SK-N-SH (cell line): Measurements from ENCODE around the gene ATM. TPM values are rescaled to one million over a fixed set of nuclear protein-coding genes. Genes with fewer than 3 reads are reported as not detected.
"Not testable (repeated sequence)": the region's sequence is repeated elsewhere in the genome, so short reads cannot be mapped to it uniquely, and the experiment has no call there.

Experiments used
- CTCF ChIA-PET: fragments of 300-600, 350-600 bp; formaldehyde crosslinking; extraction: SDS; loops from one replicate; lab custom pipeline; 2021; lab: Yijun Ruan, JAX
- POLR2A ChIA-PET: fragments of 350-600 bp; sonication (Branson Sonifier 250); formaldehyde crosslinking; extraction: SDS; loops from one replicate; lab custom pipeline; 2020; ENCODE audit warnings: antibody characterized with exemption, inconsistent platforms; lab: Yijun Ruan, JAX
- DNase-seq: peaks from one replicate; pipeline ENCODE4 v3.0.0; 2012
- H2AFZ ChIP-seq: fragments of 200-600 bp; sonication (generic); 2 replicates; pipeline ENCODE4 v1.8.1; 2016; ENCODE audit warnings: antibody characterized with exemption, mild to moderate bottlenecking, low read depth
- H3F3A ChIP-seq: fragments of 200-600 bp; sonication (generic); replicated peaks from 2 replicates; pipeline ENCODE3; 2016; ENCODE audit warnings: antibody characterized with exemption, mild to moderate bottlenecking; ENCODE audit not compliant: insufficient read depth
- H3K27ac ChIP-seq, 2 experiments: fragments of 200-500 bp in 1 of 2; fragments of 200-600 bp in 1 of 2; sonication (Bioruptor generic) in 1 of 2; sonication (generic), shearing (Covaris generic) in 1 of 2; 2 replicates each; pipeline versions ENCODE4 v1.5.1 to v1.6.1; 2014 to 2016; ENCODE audit warnings: low read depth in 2 of 2, inconsistent platforms in 1 of 2, low read length in 1 of 2, mild to moderate bottlenecking in 1 of 2, mixed read lengths in 1 of 2
- H3K27me3 ChIP-seq: fragments of 200-600 bp; sonication (generic), shearing (Covaris generic); 2 replicates; pipeline ENCODE4 v1.6.1; 2016; ENCODE audit warnings: mixed run types; ENCODE audit not compliant: insufficient read depth
- H3K36me3 ChIP-seq, 2 experiments: fragments of 200-500 bp in 1 of 2; fragments of 200-600 bp in 1 of 2; sonication (Bioruptor generic) in 1 of 2; sonication (generic) in 1 of 2; replicated peaks in 1 of 2; 2 replicates each; pipeline versions ENCODE3 to v1.5.1; 2014 to 2016; ENCODE audit warnings: low read length in 1 of 2, mild to moderate bottlenecking in 1 of 2; ENCODE audit not compliant: insufficient read depth in 2 of 2, control insufficient read depth in 1 of 2
- H3K4me1 ChIP-seq, 2 experiments: fragments of 200-500 bp in 1 of 2; fragments of 200-600 bp in 1 of 2; sonication (Bioruptor generic) in 1 of 2; sonication (generic), shearing (Covaris generic) in 1 of 2; 2 replicates each; pipeline versions ENCODE4 v1.5.1 to v1.6.1; 2014 to 2016; ENCODE audit warnings: low read depth in 1 of 2, low read length in 1 of 2, mixed run types in 1 of 2; ENCODE audit not compliant: insufficient read depth in 2 of 2, control insufficient read depth in 1 of 2
- H3K4me2 ChIP-seq: fragments of 200-600 bp; sonication (generic), shearing (Covaris generic); 2 replicates; pipeline ENCODE4 v1.6.1; 2017; ENCODE audit warnings: mixed run types
- H3K4me3 ChIP-seq, 2 experiments: fragments of 200-500 bp in 1 of 2; fragments of 200-600 bp in 1 of 2; sonication (Bioruptor generic) in 1 of 2; sonication (generic), shearing (Covaris generic) in 1 of 2; 2 replicates each; pipeline versions ENCODE4 v1.5.1 to v1.8.1; 2014 to 2016; ENCODE audit warnings: low read depth in 2 of 2, inconsistent platforms in 1 of 2, low read length in 1 of 2, mild to moderate bottlenecking in 1 of 2, mixed read lengths in 1 of 2, moderate library complexity in 1 of 2
- H3K79me2 ChIP-seq: fragments of 200-600 bp; sonication (generic); 2 replicates; pipeline ENCODE4 v1.8.1; 2017; ENCODE audit warnings: mild to moderate bottlenecking; ENCODE audit not compliant: insufficient read depth
- H3K9ac ChIP-seq: fragments of 200-600 bp; sonication (generic); 2 replicates; pipeline ENCODE4 v1.6.1; 2017; ENCODE audit warnings: mixed run types
- H3K9me2 ChIP-seq: fragments of 200-600 bp; sonication (generic); 2 replicates; pipeline ENCODE4 v1.6.1; 2017; ENCODE audit warnings: mixed run types
- H3K9me3 ChIP-seq: fragments of 200-600 bp; sonication (generic); 2 replicates; pipeline ENCODE4 v1.6.1; 2017; ENCODE audit warnings: mixed run types, mild to moderate bottlenecking, moderate library complexity
- H4K20me1 ChIP-seq: fragments of 200-600 bp; sonication (generic); 2 replicates; pipeline ENCODE4 v1.6.1; 2017; ENCODE audit warnings: mild to moderate bottlenecking, mixed run types; ENCODE audit not compliant: insufficient read depth
- ELF1 ChIP-seq: IDR thresholded peaks from 2 replicates; pipeline ENCODE4 v1.4.0; 2012
- EZH2phosphoT487 ChIP-seq: fragments of 200-600 bp; sonication (generic); IDR thresholded peaks from 2 replicates; pipeline ENCODE4 v1.6.1; 2017; ENCODE audit warnings: low read depth, mixed run types, mild to moderate bottlenecking, antibody characterized with exemption, moderate library complexity, borderline replicate concordance
- FOSL2 ChIP-seq: IDR thresholded peaks from 2 replicates; pipeline ENCODE4 v1.4.0; 2012; ENCODE audit warnings: low read depth, mild to moderate bottlenecking, moderate library complexity, borderline replicate concordance
- JUND ChIP-seq: IDR thresholded peaks from 2 replicates; pipeline ENCODE4 v1.4.0; 2012
- MEF2A ChIP-seq: IDR thresholded peaks from 2 replicates; pipeline ENCODE4 v1.4.0; 2012; ENCODE audit warnings: low read depth, borderline replicate concordance
- NFIC ChIP-seq: IDR thresholded peaks from 2 replicates; pipeline ENCODE4 v1.4.0; 2012; ENCODE audit warnings: borderline replicate concordance
- NRF1 ChIP-seq: IDR thresholded peaks from 2 replicates; pipeline ENCODE4 v1.6.1; 2012; ENCODE audit warnings: low read depth, mild to moderate bottlenecking, low read length
- POLR2AphosphoS5 ChIP-seq: IDR thresholded peaks from 2 replicates; pipeline ENCODE4 v1.6.1; 2012; ENCODE audit warnings: low read depth, low read length
- RCOR1 ChIP-seq: fragments of 150-350 bp; IDR thresholded peaks from 2 replicates; pipeline ENCODE4 v1.6.1; 2017; ENCODE audit warnings: antibody characterized with exemption, low read length
- RXRA ChIP-seq: IDR thresholded peaks from 2 replicates; pipeline ENCODE4 v1.4.0; 2012; ENCODE audit warnings: low read depth, mild to moderate bottlenecking, borderline replicate concordance
- SIN3A ChIP-seq: IDR thresholded peaks from 2 replicates; pipeline ENCODE4 v1.6.1; 2012; ENCODE audit warnings: low read depth, mild to moderate bottlenecking, low read length, moderate library complexity, borderline replicate concordance
- TAF1 ChIP-seq: IDR thresholded peaks from 2 replicates; pipeline ENCODE4 v1.6.1; 2012; ENCODE audit warnings: low read depth, mild to moderate bottlenecking, low read length, moderate library complexity, borderline replicate concordance
- YY1 ChIP-seq: IDR thresholded peaks from 2 replicates; pipeline ENCODE4 v1.4.0; 2012; ENCODE audit warnings: low read depth, mild to moderate bottlenecking
- WGBS: methylation state at CpG from one replicate; pipeline ENCODE4 v1.1.6; 2017; ENCODE audit warnings: low lambda C conversion rate; 5-methylcytosine and 5-hydroxymethylcytosine counted together
- polyA plus RNA-seq, 3 experiments: library from polyadenylated mRNA; depleted of rRNA; stranded (reverse); fragments of >200 nt; gene quantifications; 2 replicates each; pipeline ENCODE4 v1.2.3, GENCODE V29; 2012
- TF ChIP-seq, protein P1 (sequence below): IDR thresholded peaks from 2 replicates; pipeline ENCODE4 v1.4.0; 2012; ENCODE audit warnings: low read depth, borderline replicate concordance
- TF ChIP-seq, protein P2 (sequence below): fragments of 150-350 bp; IDR thresholded peaks from 2 replicates; pipeline ENCODE4 v1.6.1; 2017; ENCODE audit warnings: antibody characterized with exemption, low read length, low read depth, borderline replicate concordance
- TF ChIP-seq, protein P3 (sequence below): IDR thresholded peaks from 2 replicates; pipeline ENCODE4 v1.4.0; 2012; ENCODE audit warnings: low read depth
- TF ChIP-seq, protein P4 (sequence below): IDR thresholded peaks from 2 replicates; pipeline ENCODE4; 2012

Gene ATM
- polyA plus RNA-seq, 1 of the 3 experiments (the other 2 are of a cell fraction): 14.1 TPM

DNA sequence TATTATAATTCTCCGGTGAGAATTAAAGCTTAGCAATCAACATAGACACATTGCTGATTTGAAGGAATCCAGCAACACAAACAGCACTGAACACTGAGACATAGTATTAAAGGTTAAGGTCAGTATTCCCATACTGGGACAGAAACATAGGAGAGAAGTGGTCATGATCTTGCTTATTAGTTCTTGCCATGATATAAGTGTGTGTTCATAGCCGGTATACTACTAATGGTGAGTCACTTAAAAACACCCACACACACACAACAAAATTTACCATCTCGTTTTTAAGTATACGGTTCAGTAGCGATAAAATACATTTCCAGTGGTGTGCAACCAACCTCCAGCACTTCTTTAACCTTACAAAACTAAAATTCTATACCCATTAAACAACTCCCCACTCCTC lies 148.1 kb downstream of the ATM start:
- H3K79me2 ChIP-seq: no peaks in the 10 kb centered on the region
- no peak overlapping the region for H3K9ac ChIP-seq
- H3K4me1 ChIP-seq: no peaks in the 10 kb centered on the region
- H3K9me3 ChIP-seq: no peaks in the 10 kb centered on the region
- H4K20me1 ChIP-seq: no peaks in the 10 kb centered on the region
- no peaks in the 10 kb centered on the region for H3K27me3 ChIP-seq
- no peak overlapping the region for H3K27ac ChIP-seq
- ChIA-PET POLR2A (no interaction called here), CTCF (no interaction called here)
- no peak overlapping the region for H2AFZ ChIP-seq
- no peak for DNase-seq
- no peak overlapping the region for H3K4me3 ChIP-seq
- TF ChIP-seq FOSL2 (no peak), ELF1 (no peak), RXRA (no peak), JUND (no peak), NRF1 (no peak), POLR2AphosphoS5 (no peak), TAF1 (no peak)
- TF ChIP-seq, protein P1, sequence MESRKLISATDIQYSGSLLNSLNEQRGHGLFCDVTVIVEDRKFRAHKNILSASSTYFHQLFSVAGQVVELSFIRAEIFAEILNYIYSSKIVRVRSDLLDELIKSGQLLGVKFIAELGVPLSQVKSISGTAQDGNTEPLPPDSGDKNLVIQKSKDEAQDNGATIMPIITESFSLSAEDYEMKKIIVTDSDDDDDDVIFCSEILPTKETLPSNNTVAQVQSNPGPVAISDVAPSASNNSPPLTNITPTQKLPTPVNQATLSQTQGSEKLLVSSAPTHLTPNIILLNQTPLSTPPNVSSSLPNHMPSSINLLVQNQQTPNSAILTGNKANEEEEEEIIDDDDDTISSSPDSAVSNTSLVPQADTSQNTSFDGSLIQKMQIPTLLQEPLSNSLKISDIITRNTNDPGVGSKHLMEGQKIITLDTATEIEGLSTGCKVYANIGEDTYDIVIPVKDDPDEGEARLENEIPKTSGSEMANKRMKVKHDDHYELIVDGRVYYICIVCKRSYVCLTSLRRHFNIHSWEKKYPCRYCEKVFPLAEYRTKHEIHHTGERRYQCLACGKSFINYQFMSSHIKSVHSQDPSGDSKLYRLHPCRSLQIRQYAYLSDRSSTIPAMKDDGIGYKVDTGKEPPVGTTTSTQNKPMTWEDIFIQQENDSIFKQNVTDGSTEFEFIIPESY: no peak
- TF ChIP-seq, protein P2, sequence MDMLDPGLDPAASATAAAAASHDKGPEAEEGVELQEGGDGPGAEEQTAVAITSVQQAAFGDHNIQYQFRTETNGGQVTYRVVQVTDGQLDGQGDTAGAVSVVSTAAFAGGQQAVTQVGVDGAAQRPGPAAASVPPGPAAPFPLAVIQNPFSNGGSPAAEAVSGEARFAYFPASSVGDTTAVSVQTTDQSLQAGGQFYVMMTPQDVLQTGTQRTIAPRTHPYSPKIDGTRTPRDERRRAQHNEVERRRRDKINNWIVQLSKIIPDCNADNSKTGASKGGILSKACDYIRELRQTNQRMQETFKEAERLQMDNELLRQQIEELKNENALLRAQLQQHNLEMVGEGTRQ: no peak
- TF ChIP-seq, protein P3, sequence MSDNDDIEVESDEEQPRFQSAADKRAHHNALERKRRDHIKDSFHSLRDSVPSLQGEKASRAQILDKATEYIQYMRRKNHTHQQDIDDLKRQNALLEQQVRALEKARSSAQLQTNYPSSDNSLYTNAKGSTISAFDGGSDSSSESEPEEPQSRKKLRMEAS: no peak
- peaks cover 8% of the 10 kb centered on the region in 2 experiments for H3K36me3 ChIP-seq
- H3K4me2 ChIP-seq: no peak overlapping the region
- no peaks in the 10 kb centered on the region for H3K9me2 ChIP-seq
- no peaks in the 10 kb centered on the region for H3F3A ChIP-seq
- 76% methylated on average over 5 of the region's 5 CpGs for WGBS

DNA sequence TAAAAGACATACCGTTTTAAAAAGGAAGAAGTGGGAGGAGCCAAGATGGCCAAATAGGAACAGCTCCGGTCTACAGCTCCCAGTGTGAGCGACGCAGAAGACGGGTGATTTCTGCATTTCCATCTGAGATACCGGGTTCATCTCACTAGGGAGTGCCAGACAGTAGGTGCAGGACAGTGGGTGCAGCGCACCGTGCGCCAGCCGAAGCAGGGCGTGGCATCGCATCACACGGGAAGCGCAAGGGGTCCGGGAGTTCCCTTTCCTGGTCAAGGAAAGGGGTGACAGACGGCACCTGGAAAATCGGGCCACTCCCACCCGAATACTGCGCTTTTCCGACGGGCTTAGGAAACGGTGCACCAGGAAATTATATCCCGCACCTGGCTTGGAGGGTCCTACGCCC lies 150.6 kb downstream of the ATM start:
- H3K4me1 ChIP-seq, H3K27me3 ChIP-seq, H3K4me2 ChIP-seq, DNase-seq, POLR2A ChIA-PET, H4K20me1 ChIP-seq, H3K9ac ChIP-seq, H3F3A ChIP-seq, H3K79me2 ChIP-seq, CTCF ChIA-PET, H3K36me3 ChIP-seq, H3K9me2 ChIP-seq, H3K27ac ChIP-seq, H2AFZ ChIP-seq, H3K9me3 ChIP-seq, H3K4me3 ChIP-seq: not testable (repeated sequence)
- 93% methylated on average over 23 of the region's 24 CpGs for WGBS

DNA sequence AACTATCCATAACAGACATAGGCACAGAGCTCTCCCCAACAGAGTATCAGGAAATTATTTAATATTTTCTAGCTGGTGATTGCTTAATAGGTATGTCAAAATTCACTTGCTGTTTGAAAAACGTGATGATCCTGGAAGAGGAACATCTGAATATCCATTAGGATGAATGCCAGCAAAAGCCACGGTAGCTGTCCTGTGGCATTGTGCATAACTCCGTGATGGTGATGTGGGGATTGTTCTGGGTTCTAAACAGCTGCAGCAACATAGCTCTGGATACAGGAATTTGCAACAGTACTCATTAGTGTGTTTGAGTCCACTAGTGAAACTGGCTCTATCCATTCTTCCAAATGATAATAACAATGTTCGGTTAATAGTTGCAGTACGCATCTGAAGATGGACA lies 165.7 kb downstream of the ATM start:
- Histone ChIP-seq H2AFZ (no peak overlapping the region), H3K79me2 (no peaks in the 10 kb centered on the region), H4K20me1 (no peaks in the 10 kb centered on the region), H3F3A (no peaks in the 10 kb centered on the region), H3K4me3 (no peak overlapping the region), H3K27me3 (no peaks in the 10 kb centered on the region), H3K9ac (no peak overlapping the region), H3K9me3 (no peaks in the 10 kb centered on the region), H3K36me3 (no peaks in the 10 kb centered on the region), H3K4me1 (no peaks in the 10 kb centered on the region), H3K9me2 (no peaks in the 10 kb centered on the region), H3K4me2 (no peak overlapping the region), H3K27ac (no peak overlapping the region)
- 74% methylated on average over 5 of the region's 5 CpGs for WGBS
- ChIA-PET POLR2A (no interaction called here), CTCF (no interaction called here)
- no peak for DNase-seq
- TF ChIP-seq RCOR1 (no peak), YY1 (no peak), NFIC (no peak), POLR2AphosphoS5 (no peak), JUND (no peak), EZH2phosphoT487 (no peak), FOSL2 (no peak), MEF2A (no peak), SIN3A (no peak)
- TF ChIP-seq, protein P4, sequence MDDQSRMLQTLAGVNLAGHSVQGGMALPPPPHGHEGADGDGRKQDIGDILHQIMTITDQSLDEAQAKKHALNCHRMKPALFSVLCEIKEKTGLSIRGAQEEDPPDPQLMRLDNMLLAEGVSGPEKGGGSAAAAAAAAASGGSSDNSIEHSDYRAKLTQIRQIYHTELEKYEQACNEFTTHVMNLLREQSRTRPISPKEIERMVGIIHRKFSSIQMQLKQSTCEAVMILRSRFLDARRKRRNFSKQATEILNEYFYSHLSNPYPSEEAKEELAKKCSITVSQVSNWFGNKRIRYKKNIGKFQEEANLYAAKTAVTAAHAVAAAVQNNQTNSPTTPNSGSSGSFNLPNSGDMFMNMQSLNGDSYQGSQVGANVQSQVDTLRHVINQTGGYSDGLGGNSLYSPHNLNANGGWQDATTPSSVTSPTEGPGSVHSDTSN: no peak
- TF ChIP-seq, protein P3: no peak
